T-cell (primary cell): ENCODE measurements around the gene KRTAP12-3. TPM values are rescaled to one million over a fixed set of nuclear protein-coding genes. Genes with fewer than 3 reads are reported as not detected.
A peak's percentile ranks its signal among the peaks of the same experiment; 100 is the strongest.

ENCODE experiments used
- ATAC-seq, 4 experiments: fragments of 200-7000 bp in 3 of 4; fragments of 150-1000 bp in 1 of 4; cut with Tn5 transposase; replicated peaks in 1 of 4; 1 replicate in 3 of 4; 2 replicates in 1 of 4; pipeline ENCODE4 v1.10.0; 2021; ENCODE audit warnings: moderate library complexity in 3 of 4, mild to moderate bottlenecking in 2 of 4, moderate number of reproducible peaks in 1 of 4
- CTCF ChIA-PET, 2 donors: fragments of 300-600 bp; sonication (Branson Sonifier 250); formaldehyde crosslinking; loops; one replicate each; lab custom pipeline; 2022; ENCODE audit warnings: antibody characterized with exemption in 2 of 2; lab: Charles Lee
- POLR2A ChIA-PET, 2 donors: fragments of 300-600 bp; sonication (Branson Sonifier 250); formaldehyde crosslinking; loops; one replicate each; lab custom pipeline; 2022; ENCODE audit warnings: antibody characterized with exemption in 2 of 2; lab: Charles Lee
- DNase-seq, 35 experiments: peaks; one replicate each; pipeline versions ENCODE4 v3.0.0 to v3.0.0-alpha.2; 2013 to 2023
- H3K27ac ChIP-seq: one replicate; pipeline ENCODE4 v1.5.1; 2013; ENCODE audit warnings: low read length
- H3K27me3 ChIP-seq, 2 experiments: replicated peaks in 1 of 2; 1 replicate in 1 of 2; 2 replicates in 1 of 2; pipeline versions ENCODE4 v1.6.1 to v1.7.0; 2013; ENCODE audit warnings: low read length in 1 of 2, mixed read lengths in 1 of 2; ENCODE audit not compliant: control insufficient read depth in 2 of 2, insufficient read depth in 2 of 2; ENCODE audit errors: extremely low read depth in 1 of 2
- H3K36me3 ChIP-seq, 2 donors: 1 replicate in 1 of 2; 2 replicates in 1 of 2; pipeline versions ENCODE4 v1.6.1 to v1.7.0; 2013; ENCODE audit warnings: low read length in 1 of 2; ENCODE audit not compliant: control insufficient read depth in 2 of 2, insufficient read depth in 1 of 2; ENCODE audit errors: extremely low read depth in 1 of 2
- H3K4me1 ChIP-seq, 2 experiments: 1 replicate in 1 of 2; 2 replicates in 1 of 2; pipeline versions ENCODE4 v1.6.1 to v1.7.0; 2013; ENCODE audit warnings: low read length in 2 of 2, mixed read lengths in 1 of 2; ENCODE audit not compliant: insufficient read depth in 2 of 2, control insufficient read depth in 1 of 2; ENCODE audit errors: extremely low read depth in 1 of 2
- H3K4me3 ChIP-seq, 2 donors: 1 replicate in 1 of 2; 2 replicates in 1 of 2; pipeline versions ENCODE4 v1.5.1 to v1.7.0; 2013; ENCODE audit warnings: mild to moderate bottlenecking in 2 of 2, low read length in 1 of 2, moderate library complexity in 1 of 2; ENCODE audit not compliant: control insufficient read depth in 1 of 2; ENCODE audit errors: extremely low read depth in 1 of 2
- H3K9me3 ChIP-seq: 2 replicates; pipeline ENCODE4 v1.7.0; 2013
- H3K27ac Mint-ChIP-seq, 2 donors: one replicate each; pipeline ENCODE4 v1.8.0; 2020 to 2021; ENCODE audit warnings: mild to moderate bottlenecking in 2 of 2, mixed read lengths in 2 of 2
- H3K27me3 Mint-ChIP-seq, 2 donors: one replicate each; pipeline ENCODE4 v1.8.0; 2021 to 2022; ENCODE audit warnings: mixed read lengths in 2 of 2
- H3K36me3 Mint-ChIP-seq: one replicate; pipeline ENCODE4 v1.8.0; 2021; ENCODE audit warnings: mixed read lengths
- H3K4me1 Mint-ChIP-seq, 3 donors: one replicate each; pipeline ENCODE4 v1.8.0; 2020 to 2022; ENCODE audit warnings: mixed read lengths in 3 of 3, mild to moderate bottlenecking in 1 of 3
- H3K4me3 Mint-ChIP-seq, 3 donors: one replicate each; pipeline ENCODE4 v1.8.0; 2020 to 2022; ENCODE audit warnings: mild to moderate bottlenecking in 3 of 3, mixed read lengths in 3 of 3, moderate library complexity in 3 of 3
- H3K9me3 Mint-ChIP-seq, 3 donors: one replicate each; pipeline ENCODE4 v1.8.0; 2020 to 2022; ENCODE audit warnings: mixed read lengths in 3 of 3
- WGBS: methylation state at CpG from one replicate; pipeline ENCODE4 v1.1.5; 2013; ENCODE audit warnings: missing lambda C conversion rate; ENCODE audit not compliant: insufficient coverage; 5-methylcytosine and 5-hydroxymethylcytosine counted together
- total RNA-seq, 35 experiments: library from RNA in 6 of 35; stranded (reverse) in 6 of 35; fragments of 120-200 nt in 1 of 35; gene quantifications; one replicate each; pipeline versions ENCODE4 v1.2.1 to v1.2.4 and lab custom pipeline; 2013 to 2026

KRTAP12-3 gene
- total RNA-seq, 5 donors from 2014 or later (not counting 1 experiment from before 2014, with no cell fraction given): not detected

DNA sequence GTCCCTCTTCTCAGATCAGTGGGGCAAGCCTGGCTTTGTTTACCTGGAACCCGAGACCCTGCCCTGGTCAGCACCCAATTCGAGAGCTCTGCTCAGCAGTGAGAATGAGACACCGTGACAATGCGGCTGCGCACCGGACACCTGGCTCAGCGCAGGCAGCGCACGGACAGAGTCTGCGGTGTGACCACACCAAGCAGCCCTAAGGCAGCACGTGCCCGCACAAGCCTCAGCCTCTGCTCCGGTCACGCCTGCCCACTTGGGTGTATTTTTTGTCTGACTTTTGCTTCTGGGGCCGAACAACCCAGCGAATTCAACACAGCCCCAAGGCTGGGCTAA is 41.2 kb upstream of the KRTAP12-3 start:
- Mint-ChIP-seq H3K27me3 (no peaks in the 10 kb centered on the region), H3K36me3 (peaks cover 18% of the 10 kb centered on the region), H3K4me1 (peaks cover 46 to 62% (median 58%) of the 10 kb centered on the region in 3 donors), H3K9me3 (peaks cover 15 to 21% (median 17%) of the 10 kb centered on the region in 3 donors), H3K27ac (peak overlapping the region; percentile 31 to 71), H3K4me3 (peak overlapping the region in 2 of 3 donors; percentile 6 to 46)
- DNase-seq (no peak), ATAC-seq (no peak)
- H3K27me3 ChIP-seq: peaks cover 0 to 9% of the 10 kb centered on the region in 2 experiments
- peaks cover 6% of the 10 kb centered on the region for H3K9me3 ChIP-seq
- no peaks in the 10 kb centered on the region for H3K36me3 ChIP-seq
- peaks cover 17 to 43% of the 10 kb centered on the region in 2 experiments for H3K4me1 ChIP-seq
- ChIA-PET POLR2A (interaction anchor here in 1 of 2 donors (0.5 kb wide), 1 partner anchor 35 kb away, joined by 3 read pairs; no protein-coding TSS in a partner anchor), CTCF (interaction anchor here in 1 of 2 donors (0.6 kb wide), 1 partner anchor 81 kb away, joined by 6 read pairs; no protein-coding TSS in a partner anchor)
- no peak overlapping the region for H3K4me3 ChIP-seq
- WGBS: 92% methylated on average over 16 of the region's 16 CpGs
- H3K27ac ChIP-seq: no peak overlapping the region

DNA sequence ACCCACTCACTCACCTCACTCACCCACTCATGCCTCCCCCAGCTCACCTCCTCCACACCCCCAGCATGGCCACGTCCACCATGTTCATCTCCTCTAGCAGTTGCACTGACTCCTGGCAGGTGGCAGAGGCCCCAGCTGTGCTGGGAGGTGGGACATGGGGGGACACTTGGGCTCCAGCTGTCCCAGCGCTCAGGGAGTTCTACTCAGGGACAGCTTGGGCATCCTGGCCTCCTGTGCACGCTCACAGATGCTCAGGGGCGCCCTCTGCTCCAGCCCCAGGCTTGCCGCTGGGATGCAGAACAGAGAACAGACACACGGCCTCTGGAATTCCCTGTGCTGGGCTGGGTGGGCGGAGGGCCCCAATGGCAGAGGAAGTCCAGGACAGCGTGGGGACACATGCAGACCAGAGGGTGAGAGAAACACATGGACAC is 40.6 kb upstream of the KRTAP12-3 start:
- H3K9me3 Mint-ChIP-seq: peaks cover 15 to 20% (median 17%) of the 10 kb centered on the region in 3 donors
- peak overlapping the region; percentile 82 for H3K27ac ChIP-seq
- H3K27ac Mint-ChIP-seq: peak overlapping the region; percentile 66 to 95
- H3K4me3 Mint-ChIP-seq: peak overlapping the region in 1 of 3 donors; percentile 46
- H3K4me3 ChIP-seq: no peak overlapping the region
- H3K4me1 ChIP-seq: peaks cover 17 to 43% of the 10 kb centered on the region in 2 experiments
- H3K36me3 Mint-ChIP-seq: peaks cover 18% of the 10 kb centered on the region
- peaks cover 46 to 62% (median 58%) of the 10 kb centered on the region in 3 donors for H3K4me1 Mint-ChIP-seq
- peaks cover 0 to 9% of the 10 kb centered on the region in 2 experiments for H3K27me3 ChIP-seq
- H3K27me3 Mint-ChIP-seq: no peaks in the 10 kb centered on the region
- peaks cover 6% of the 10 kb centered on the region for H3K9me3 ChIP-seq
- ChIA-PET POLR2A (no interaction called here), CTCF (no interaction called here)
- no peak for ATAC-seq
- 89% methylated on average over 7 of the region's 8 CpGs for WGBS
- DNase-seq: no peak
- H3K36me3 ChIP-seq: no peaks in the 10 kb centered on the region

DNA sequence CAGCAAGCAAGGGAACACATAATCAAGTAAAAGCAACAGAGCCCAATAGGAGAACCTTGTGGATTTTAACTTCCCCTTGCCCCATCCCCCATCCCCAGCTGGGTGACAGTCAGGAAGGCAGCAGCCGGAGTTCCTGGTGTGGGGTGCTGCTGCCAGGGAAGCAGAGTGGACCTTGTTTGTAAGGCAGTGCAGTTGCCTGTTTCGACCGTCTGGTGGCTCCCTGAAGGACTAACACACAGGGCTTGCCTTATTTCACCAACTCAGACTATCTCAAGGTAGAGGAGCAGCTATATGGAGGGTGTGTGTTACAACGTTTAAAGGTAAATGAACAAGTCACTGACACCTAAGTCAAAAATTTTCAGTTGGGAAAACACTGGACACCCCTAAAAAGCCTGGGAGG is 39.2 kb upstream of the KRTAP12-3 start:
- Histone ChIP-seq H3K27ac (peak overlapping the region; percentile 82), H3K4me1 (peaks cover 17 to 43% of the 10 kb centered on the region in 2 experiments), H3K27me3 (peaks cover 0 to 9% of the 10 kb centered on the region in 2 experiments), H3K4me3 (peak overlapping the region in 1 of 2 donors; percentile 10), H3K9me3 (peaks cover 7% of the 10 kb centered on the region), H3K36me3 (no peaks in the 10 kb centered on the region)
- peak overlapping the region; percentile 11 to 74 (median 47) for H3K4me3 Mint-ChIP-seq
- peaks cover 46 to 62% (median 55%) of the 10 kb centered on the region in 3 donors for H3K4me1 Mint-ChIP-seq
- peak overlapping the region; percentile 95 to 98 for H3K27ac Mint-ChIP-seq
- ChIA-PET POLR2A (interaction anchor here in 1 of 2 donors (1.1 kb wide), 1 partner anchor 39 kb away, joined by 4 read pairs; the partner anchor contains the start of gene KRTAP12-3), CTCF (interaction anchor here (0.5 to 1.6 kb wide), 7 partner anchors 10 to 76 kb away, joined by 3 to 10 read pairs (median 3); partner anchors contain the start of genes KRTAP12-3 (in 1 of the 2) and KRTAP12-4 (in 1 of the 2))
- H3K36me3 Mint-ChIP-seq: peaks cover 30% of the 10 kb centered on the region
- H3K27me3 Mint-ChIP-seq: no peaks in the 10 kb centered on the region
- ATAC-seq: peak; percentile 30 to 63 (median 40)
- WGBS: no CpG with 5 or more reads among the region's 4 CpGs
- peak in 5 of 35 experiments; percentile 4 to 39 (median 10) for DNase-seq
- H3K9me3 Mint-ChIP-seq: peaks cover 28 to 33% (median 29%) of the 10 kb centered on the region in 3 donors

DNA sequence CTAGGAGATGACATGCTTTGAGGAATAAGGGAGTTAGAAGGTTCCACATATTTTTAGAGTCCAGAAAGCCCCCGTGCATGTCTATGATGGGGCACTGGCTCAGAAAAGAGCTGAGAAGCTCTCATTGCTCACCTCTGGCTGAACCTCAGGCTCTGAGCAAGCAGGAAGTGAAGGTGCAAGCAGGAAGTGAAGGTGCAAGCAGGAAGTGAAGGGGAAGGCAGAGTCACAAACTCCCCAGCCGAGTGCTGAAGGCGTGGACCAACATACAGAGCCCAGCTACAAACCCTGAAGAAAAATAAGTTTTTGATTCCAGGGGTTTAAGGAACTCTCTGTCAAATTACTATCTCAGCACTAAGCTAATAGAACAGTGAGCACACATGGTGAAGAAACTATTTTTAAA is 38.8 kb upstream of the KRTAP12-3 start:
- DNase-seq (peak; percentile 43 to 81 (median 60)), ATAC-seq (peak; percentile 97 to 100 (median 100))
- peak overlapping the region; percentile 11 to 74 (median 47) for H3K4me3 Mint-ChIP-seq
- H3K4me1 ChIP-seq: peaks cover 17 to 43% of the 10 kb centered on the region in 2 experiments
- H3K36me3 Mint-ChIP-seq: peaks cover 31% of the 10 kb centered on the region
- peak overlapping the region in 1 of 2 donors; percentile 10 for H3K4me3 ChIP-seq
- H3K4me1 Mint-ChIP-seq: peaks cover 46 to 62% (median 55%) of the 10 kb centered on the region in 3 donors
- H3K27me3 Mint-ChIP-seq: no peaks in the 10 kb centered on the region
- no peaks in the 10 kb centered on the region for H3K36me3 ChIP-seq
- H3K9me3 ChIP-seq: peaks cover 7% of the 10 kb centered on the region
- peaks cover 0 to 9% of the 10 kb centered on the region in 2 experiments for H3K27me3 ChIP-seq
- POLR2A ChIA-PET: interaction anchor here in 1 of 2 donors (0.5 to 1.1 kb wide), 2 partner anchors 39 to 175 kb away, joined by 4 read pairs; partner anchors contain the start of gene KRTAP12-3
- H3K27ac ChIP-seq: peak overlapping the region; percentile 82
- peaks cover 32 to 37% (median 33%) of the 10 kb centered on the region in 3 donors for H3K9me3 Mint-ChIP-seq
- peak overlapping the region; percentile 95 to 98 for H3K27ac Mint-ChIP-seq
- WGBS: 0% methylated on average over 1 of the region's 3 CpGs
- CTCF ChIA-PET: interaction anchor here (0.5 to 1.6 kb wide), 9 partner anchors 10 to 126 kb away, joined by 3 to 10 read pairs (median 3); partner anchors contain the start of genes KRTAP12-3 (in 1 of the 2) and KRTAP12-4 (in 1 of the 2)

DNA sequence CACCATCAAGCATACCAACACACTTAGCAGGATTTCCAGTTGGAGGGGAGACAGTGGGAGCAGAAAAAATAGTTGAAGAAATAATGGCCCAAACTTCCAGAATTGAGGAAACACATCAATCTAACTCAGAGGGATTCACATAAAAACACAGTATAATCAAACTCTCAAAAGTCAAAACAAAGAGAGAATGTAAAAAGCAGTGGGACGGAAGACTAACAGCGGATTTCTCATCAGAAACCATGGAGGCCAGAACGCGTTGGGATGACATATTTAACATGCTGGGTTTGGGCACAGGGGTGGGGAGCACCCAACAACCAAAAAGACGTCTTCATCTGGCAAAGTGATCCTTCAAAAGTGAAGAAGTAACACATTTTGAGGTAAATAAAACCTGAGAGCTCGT is 37.8 kb upstream of the KRTAP12-3 start:
- Histone ChIP-seq H3K4me1 (peaks cover 17 to 43% of the 10 kb centered on the region in 2 experiments), H3K27ac (peak overlapping the region; percentile 82), H3K27me3 (peaks cover 0 to under 1% of the 10 kb centered on the region in 2 experiments), H3K9me3 (peaks cover 7% of the 10 kb centered on the region), H3K36me3 (no peaks in the 10 kb centered on the region), H3K4me3 (no peak overlapping the region)
- Mint-ChIP-seq H3K4me1 (peaks cover 46 to 56% (median 52%) of the 10 kb centered on the region in 3 donors), H3K9me3 (peaks cover 39 to 45% (median 41%) of the 10 kb centered on the region in 3 donors), H3K27ac (peak overlapping the region; percentile 95 to 98), H3K4me3 (peak overlapping the region in 1 of 3 donors; percentile 74), H3K27me3 (no peaks in the 10 kb centered on the region), H3K36me3 (peaks cover 34% of the 10 kb centered on the region)
- ChIA-PET POLR2A (no interaction called here), CTCF (interaction anchor here in 1 of 2 donors (1.3 to 1.6 kb wide), 2 partner anchors 38 to 49 kb away, joined by 3 to 10 read pairs; partner anchors contain the start of gene KRTAP12-3)
- no peak for ATAC-seq
- DNase-seq: no peak
- WGBS: 96% methylated on average over 4 of the region's 6 CpGs

DNA sequence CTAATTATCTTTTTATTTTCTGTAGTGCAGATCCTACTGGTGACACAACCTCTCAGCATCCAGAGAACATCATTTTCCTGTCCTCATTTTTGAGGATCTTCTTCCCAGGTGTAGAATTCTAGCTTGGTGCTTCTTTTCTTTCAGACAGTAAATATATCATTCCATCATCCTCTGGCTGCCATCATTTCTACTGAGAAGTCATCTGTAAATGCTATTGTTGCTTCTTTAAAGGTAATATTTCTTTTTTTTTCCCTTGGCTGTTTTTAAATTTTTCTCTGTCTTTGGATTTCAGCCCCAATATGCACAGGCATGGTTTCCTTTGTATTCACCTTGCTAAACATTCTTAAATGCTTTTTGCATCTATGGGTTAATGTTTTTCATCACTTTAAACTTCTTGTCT is 34.2 kb upstream of the KRTAP12-3 start:
- Mint-ChIP-seq H3K4me3 (no peak overlapping the region), H3K9me3 (peaks cover 39 to 48% (median 42%) of the 10 kb centered on the region in 3 donors)

More for the DNA sequence above, 34.2 kb upstream of the KRTAP12-3 start:
- Histone ChIP-seq H3K4me1 (peaks cover 7 to 49% of the 10 kb centered on the region in 2 experiments), H3K4me3 (no peak overlapping the region), H3K27me3 (no peaks in the 10 kb centered on the region), H3K9me3 (peaks cover 7% of the 10 kb centered on the region), H3K27ac (no peak overlapping the region), H3K36me3 (no peaks in the 10 kb centered on the region)
- CTCF ChIA-PET: no interaction called here
- H3K4me1 Mint-ChIP-seq: peaks cover 24 to 36% (median 29%) of the 10 kb centered on the region in 3 donors
- no peak for DNase-seq
- ATAC-seq: no peak
- H3K27me3 Mint-ChIP-seq: no peaks in the 10 kb centered on the region
- peaks cover 34% of the 10 kb centered on the region for H3K36me3 Mint-ChIP-seq
- H3K27ac Mint-ChIP-seq: no peak overlapping the region
- POLR2A ChIA-PET: no interaction called here
